ENCODE data around the gene CKS1B. TPM values are rescaled to one million over a fixed set of nuclear protein-coding genes. Genes with fewer than 3 reads are reported as not detected.
A peak's percentile ranks its signal among the peaks of the same experiment; 100 is the strongest.

The CKS1B gene
- total RNA-seq, 3 donors from 2014 or later (not counting 1 experiment from before 2014, with no cell fraction given), result 8.5 to 13.0 (median 12.9) TPM

- H3K4me1 ChIP-seq (ENCODE audit: control insufficient read depth, insufficient read depth, low read length), result peaks cover 86% of the 10 kb centered on the region
- Mint-ChIP-seq H3K27me3 (ENCODE audit: low read depth in 2 of 2) (no peaks in the 10 kb centered on the region), H3K36me3 (no peaks in the 10 kb centered on the region), H3K27ac (peak overlapping the region; percentile 89 to 92), H3K4me3 (peak overlapping the region; percentile 95), H3K9me3 (no peaks in the 10 kb centered on the region), H3K4me1 (peaks cover 29 to 78% of the 10 kb centered on the region in 2 donors)
- WGBS (ENCODE audit: insufficient coverage), result 5% methylated on average over 27 of the region's 34 CpGs
- intact Hi-C loops (cut with micrococcal nuclease), result loop anchor here (5.0 kb wide), 2 partner anchors 58 to 447 kb away; partner anchors contain the start of genes EFNA4 and UBE2Q1
- no peaks in the 10 kb centered on the region for H3K36me3 ChIP-seq (ENCODE audit: control insufficient read depth, insufficient read depth, low read length)
- no peak for TF ChIP-seq CTCF (IDR thresholded peaks at IDR 0.05)
- peak overlapping the region; percentile 95 for H3K4me3 ChIP-seq (ENCODE audit: low read length)
- H3K9me3 ChIP-seq (ENCODE audit: control insufficient read depth, insufficient read depth, low read length), result no peaks in the 10 kb centered on the region
- H3K27me3 ChIP-seq (ENCODE audit: control insufficient read depth, insufficient read depth, low read length), result no peaks in the 10 kb centered on the region
- peak overlapping the region; percentile 76 for H3K27ac ChIP-seq (ENCODE audit: low read length)
- ATAC-seq (no peak), DNase-seq (peak in 1 of 2 donors; percentile 30)
Measured at GRCh38 chr1:155003766-155004351, 29.4 kb downstream of the CKS1B start.

GRCh38 chr1:155004352-155005075 lies 30.0 kb downstream of the CKS1B start:
- no peaks in the 10 kb centered on the region for H3K36me3 ChIP-seq (ENCODE audit: control insufficient read depth, insufficient read depth, low read length)
- H3K27me3 ChIP-seq (ENCODE audit: control insufficient read depth, insufficient read depth, low read length), result no peaks in the 10 kb centered on the region
- no peak for TF ChIP-seq CTCF (IDR thresholded peaks at IDR 0.05)
- H3K4me3 ChIP-seq (ENCODE audit: low read length), result peak overlapping the region; percentile 95
- H3K4me1 ChIP-seq (ENCODE audit: control insufficient read depth, insufficient read depth, low read length), result peaks cover 84% of the 10 kb centered on the region
- peak overlapping the region; percentile 95 for H3K4me3 Mint-ChIP-seq
- H3K27ac ChIP-seq (ENCODE audit: low read length), result peak overlapping the region; percentile 76
- H3K27ac Mint-ChIP-seq, result peak overlapping the region; percentile 89 to 92
- no peaks in the 10 kb centered on the region for H3K9me3 ChIP-seq (ENCODE audit: control insufficient read depth, insufficient read depth, low read length)
- no peaks in the 10 kb centered on the region for H3K9me3 Mint-ChIP-seq
- 65% methylated on average over 4 of the region's 5 CpGs for WGBS (ENCODE audit: insufficient coverage)
- H3K27me3 Mint-ChIP-seq (ENCODE audit: low read depth in 2 of 2), result no peaks in the 10 kb centered on the region
- no peak for ATAC-seq
- DNase-seq, result peak in 1 of 2 donors; percentile 26
- H3K4me1 Mint-ChIP-seq, result peaks cover 26 to 78% of the 10 kb centered on the region in 2 donors
- H3K36me3 Mint-ChIP-seq, result no peaks in the 10 kb centered on the region
- intact Hi-C loops (cut with micrococcal nuclease), result loop anchor here (5.0 kb wide), 2 partner anchors 58 to 447 kb away; partner anchors contain the start of genes EFNA4 and UBE2Q1

- peak overlapping the region; percentile 89 to 92 for H3K27ac Mint-ChIP-seq
- H3K4me3 ChIP-seq (ENCODE audit: low read length), result no peak overlapping the region
- WGBS (ENCODE audit: insufficient coverage), result 46% methylated on average over 8 of the region's 17 CpGs
- H3K27ac ChIP-seq (ENCODE audit: low read length), result peak overlapping the region; percentile 76
- ATAC-seq, result no peak
- H3K4me1 ChIP-seq (ENCODE audit: control insufficient read depth, insufficient read depth, low read length), result peaks cover 84% of the 10 kb centered on the region
- DNase-seq, result peak in 1 of 2 donors; percentile 53
- no peaks in the 10 kb centered on the region for H3K36me3 Mint-ChIP-seq
- intact Hi-C loops (cut with micrococcal nuclease), result no loop called here
- no peak for TF ChIP-seq CTCF (IDR thresholded peaks at IDR 0.05)
- no peaks in the 10 kb centered on the region for H3K36me3 ChIP-seq (ENCODE audit: control insufficient read depth, insufficient read depth, low read length)
- H3K9me3 Mint-ChIP-seq, result no peaks in the 10 kb centered on the region
- H3K27me3 ChIP-seq (ENCODE audit: control insufficient read depth, insufficient read depth, low read length), result no peaks in the 10 kb centered on the region
- no peaks in the 10 kb centered on the region for H3K9me3 ChIP-seq (ENCODE audit: control insufficient read depth, insufficient read depth, low read length)
- peak overlapping the region; percentile 50 for H3K4me3 Mint-ChIP-seq
- no peaks in the 10 kb centered on the region for H3K27me3 Mint-ChIP-seq (ENCODE audit: low read depth in 2 of 2)
- peaks cover 25 to 78% of the 10 kb centered on the region in 2 donors for H3K4me1 Mint-ChIP-seq
Measured at GRCh38 chr1:155005076-155006011, 30.9 kb downstream of the CKS1B start.

Data from natural killer cell (primary cell).